Skeletal muscle tissue (tissue), 5 donors: ENCODE results near the gene KISS1R. TPM values are rescaled to one million over a fixed set of nuclear protein-coding genes. Genes with fewer than 3 reads are reported as not detected.

Source experiments
- H3K27ac ChIP-seq: one replicate; pipeline ENCODE4 v1.7.0; 2013; ENCODE audit warnings: mild to moderate bottlenecking, low read depth, low read length, inconsistent platforms
- H3K27me3 ChIP-seq, 3 donors: one replicate each; pipeline ENCODE4 v1.7.0; 2013; ENCODE audit warnings: low read length in 3 of 3; ENCODE audit not compliant: control insufficient read depth in 3 of 3, insufficient read depth in 3 of 3
- H3K36me3 ChIP-seq, 3 donors: one replicate each; pipeline ENCODE4 v1.7.0; 2013; ENCODE audit warnings: low read length in 3 of 3; ENCODE audit not compliant: control insufficient read depth in 3 of 3, insufficient read depth in 3 of 3
- H3K4me1 ChIP-seq, 3 donors: one replicate each; pipeline ENCODE4 v1.7.0; 2013; ENCODE audit warnings: low read length in 3 of 3, mild to moderate bottlenecking in 3 of 3; ENCODE audit not compliant: control insufficient read depth in 3 of 3, insufficient read depth in 3 of 3
- H3K4me3 ChIP-seq, 3 donors: one replicate each; pipeline ENCODE4 v1.7.0; 2013; ENCODE audit warnings: low read length in 3 of 3
- H3K9ac ChIP-seq, 3 donors: one replicate each; pipeline ENCODE4 v1.7.0; 2013; ENCODE audit warnings: low read length in 3 of 3, mild to moderate bottlenecking in 3 of 3, moderate library complexity in 2 of 3, low read depth in 1 of 3
- H3K9me3 ChIP-seq, 3 donors: one replicate each; pipeline ENCODE4 v1.7.0; 2013; ENCODE audit warnings: low read length in 3 of 3; ENCODE audit not compliant: control insufficient read depth in 3 of 3
- small RNA-seq: library from RNA; depleted of rRNA; stranded (forward); fragments of <200 nt; gene quantifications from one replicate; pipeline ENCODE3, GENCODE V24; 2014
- total RNA-seq: library from RNA; depleted of rRNA; stranded (reverse); fragments of >200 nt; gene quantifications from one replicate; pipeline ENCODE4 v1.2.3, GENCODE V29; 2014
- donor health status: Osteomylitis.

The KISS1R gene
- total RNA-seq, 1 donor from 2014 or later, result not detected

GRCh38 chr19:961866-962620 is 44.9 kb downstream of the KISS1R start:
- peaks cover 0 to 12% (median 4%) of the 10 kb centered on the region in 3 donors for H3K36me3 ChIP-seq
- no peak overlapping the region for H3K4me3 ChIP-seq
- H3K4me1 ChIP-seq, result no peaks in the 10 kb centered on the region
- no peak overlapping the region for H3K27ac ChIP-seq
- H3K27me3 ChIP-seq, result peaks cover 0 to 11% (median 6%) of the 10 kb centered on the region in 3 donors
- no peak overlapping the region for H3K9ac ChIP-seq
- H3K9me3 ChIP-seq, result no peaks in the 10 kb centered on the region

- Histone ChIP-seq H3K4me1 (no peaks in the 10 kb centered on the region), H3K4me3 (no peak overlapping the region), H3K36me3 (peaks cover 0 to 12% (median 6%) of the 10 kb centered on the region in 3 donors), H3K27ac (no peak overlapping the region), H3K9ac (no peak overlapping the region), H3K9me3 (no peaks in the 10 kb centered on the region), H3K27me3 (peaks cover 0 to 7% (median 6%) of the 10 kb centered on the region in 3 donors)
Observed at GRCh38 chr19:962683-963400, 45.7 kb downstream of the KISS1R start.

GRCh38 chr19:963486-963951 is 46.4 kb downstream of the KISS1R start:
- Histone ChIP-seq H3K9me3 (no peaks in the 10 kb centered on the region), H3K36me3 (peaks cover 0 to 15% (median 9%) of the 10 kb centered on the region in 3 donors), H3K27me3 (peaks cover 0 to 7% (median 6%) of the 10 kb centered on the region in 3 donors), H3K27ac (no peak overlapping the region), H3K4me3 (no peak overlapping the region), H3K4me1 (no peaks in the 10 kb centered on the region), H3K9ac (no peak overlapping the region)

- H3K4me1 ChIP-seq, result no peaks in the 10 kb centered on the region
- no peak overlapping the region for H3K27ac ChIP-seq
- H3K36me3 ChIP-seq, result peaks cover 0 to 16% (median 9%) of the 10 kb centered on the region in 3 donors
- H3K9me3 ChIP-seq, result no peaks in the 10 kb centered on the region
- H3K4me3 ChIP-seq, result no peak overlapping the region
- no peak overlapping the region for H3K9ac ChIP-seq
- H3K27me3 ChIP-seq, result peaks cover 0 to 7% (median 6%) of the 10 kb centered on the region in 3 donors
Observed at GRCh38 chr19:964116-964520, 47.0 kb downstream of the KISS1R start.

GRCh38 chr19:964761-965694 is 47.9 kb downstream of the KISS1R start:
- peaks cover 0 to 7% (median 6%) of the 10 kb centered on the region in 3 donors for H3K27me3 ChIP-seq
- H3K27ac ChIP-seq, result no peak overlapping the region
- H3K4me1 ChIP-seq, result no peaks in the 10 kb centered on the region
- no peak overlapping the region for H3K4me3 ChIP-seq
- H3K9ac ChIP-seq, result no peak overlapping the region
- H3K9me3 ChIP-seq, result no peaks in the 10 kb centered on the region
- H3K36me3 ChIP-seq, result peaks cover 0 to 18% (median 9%) of the 10 kb centered on the region in 3 donors

- peaks cover 0 to 2% (median 0%) of the 10 kb centered on the region in 3 donors for H3K27me3 ChIP-seq
- H3K27ac ChIP-seq, result no peak overlapping the region
- H3K36me3 ChIP-seq, result peaks cover 6 to 26% (median 13%) of the 10 kb centered on the region in 3 donors
- no peak overlapping the region for H3K4me3 ChIP-seq
- H3K4me1 ChIP-seq, result no peaks in the 10 kb centered on the region
- H3K9me3 ChIP-seq, result peaks cover 6% of the 10 kb centered on the region in 3 donors
- H3K9ac ChIP-seq, result no peak overlapping the region
Observed at GRCh38 chr19:966485-967088, 49.5 kb downstream of the KISS1R start.

Small RNA genes lying within 50 kb of the gene (small RNA-seq; reads per million reads assigned to genes)
- 0.07 reads per million for gene RNU6-9

Other genes with a start within 250 kb of the KISS1R start
- 7.3 TPM for gene FSTL3, start 240.9 kb upstream of the KISS1R start, total RNA-seq
- not detected for gene PRSS57, start 221.9 kb upstream of the KISS1R start, total RNA-seq
- 13.0 TPM for gene PALM, start 208.4 kb upstream of the KISS1R start, total RNA-seq
- gene MISP, start 166.2 kb upstream of the KISS1R start, total RNA-seq, result not detected
- gene PTBP1, start 119.9 kb upstream of the KISS1R start, total RNA-seq, result 50.1 TPM
- gene PLPPR3, start 95.4 kb upstream of the KISS1R start, total RNA-seq, result 0.52 TPM
- 2.6 TPM for gene AZU1, start 89.5 kb upstream of the KISS1R start, total RNA-seq
- gene PRTN3, start 76.3 kb upstream of the KISS1R start, total RNA-seq, result 4.7 TPM
- 0.52 TPM for gene ELANE, start 65.0 kb upstream of the KISS1R start, total RNA-seq
- gene CFD, start 57.7 kb upstream of the KISS1R start, total RNA-seq, result 33.4 TPM
- 18.3 TPM for gene MED16, start 24.1 kb upstream of the KISS1R start, total RNA-seq
- not detected for gene RNU6-9, start 23.8 kb upstream of the KISS1R start, total RNA-seq
- gene R3HDM4, start 4.1 kb upstream of the KISS1R start, total RNA-seq, result 30.8 TPM
- 2.6 TPM for gene ARID3A, start 8.7 kb downstream of the KISS1R start, total RNA-seq
- 35.5 TPM for gene WDR18, start 67.0 kb downstream of the KISS1R start, total RNA-seq
- not detected for gene GRIN3B, start 83.1 kb downstream of the KISS1R start, total RNA-seq
- 25.6 TPM for gene TMEM259, start 103.8 kb downstream of the KISS1R start, total RNA-seq
- not detected for gene RNU6-2, start 104.2 kb downstream of the KISS1R start, total RNA-seq
- 40.2 TPM for gene CNN2, start 109.3 kb downstream of the KISS1R start, total RNA-seq
- gene ABCA7, start 122.8 kb downstream of the KISS1R start, total RNA-seq, result 6.8 TPM
- gene ARHGAP45, start 149.8 kb downstream of the KISS1R start, total RNA-seq, result 8.9 TPM
- gene POLR2E, start 178.0 kb downstream of the KISS1R start, total RNA-seq, result 39.1 TPM
- 139 TPM for gene GPX4, start 186.7 kb downstream of the KISS1R start, total RNA-seq